GM18505 (cell line): ENCODE measurements around the gene BRINP2.

Source experiments
- ATAC-seq: cut with Tn5 transposase; IDR thresholded peaks from one replicate; pipeline ENCODE4 v1.9.1; 2021; ENCODE audit not compliant: unreplicated experiment
- POLR2A ChIP-seq: IDR thresholded peaks from 4 replicates; pipeline ENCODE4 v1.6.1; 2011; ENCODE audit warnings: borderline replicate concordance; ENCODE audit not compliant: insufficient read depth, insufficient read length; ENCODE audit errors: extremely low read depth

BRINP2 gene

GRCh38 chr1:177138347-177138746, 32.4 kb upstream of the BRINP2 start:
- ATAC-seq: no peak
- no peak for TF ChIP-seq POLR2A

- no peak for TF ChIP-seq POLR2A
- ATAC-seq: no peak
These were observed 28.7 kb upstream of the BRINP2 start for GRCh38 chr1:177142010-177142409.

GRCh38 chr1:177142791-177143271, 27.9 kb upstream of the BRINP2 start:
- TF ChIP-seq POLR2A: no peak
- ATAC-seq: no peak

GRCh38 chr1:177145106-177146070, 25.4 kb upstream of the BRINP2 start:
- no peak for TF ChIP-seq POLR2A
- no peak for ATAC-seq

GRCh38 chr1:177146499-177146898, 24.3 kb upstream of the BRINP2 start:
- TF ChIP-seq POLR2A: no peak
- no peak for ATAC-seq

GRCh38 chr1:177162243-177162642, 8.5 kb upstream of the BRINP2 start:
- ATAC-seq: no peak

GRCh38 chr1:177163844-177164379, 6.8 kb upstream of the BRINP2 start:
- TF ChIP-seq POLR2A: no peak
- no peak for ATAC-seq

More at GRCh38 chr1:177162243-177162642, 8.5 kb upstream of the BRINP2 start:
- no peak for TF ChIP-seq POLR2A

GRCh38 chr1:177164380-177165068, 6.2 kb upstream of the BRINP2 start, which contains the start of gene ASTN1:
ASTN1 (minus strand) TSS chr1:177164712; CDS start chr1:177164676, 36 bp downstream.
- TF ChIP-seq POLR2A: no peak
- ATAC-seq: no peak

- no peak for ATAC-seq
- TF ChIP-seq POLR2A: no peak
These were observed 5.7 kb upstream of the BRINP2 start for GRCh38 chr1:177165069-177165439.

GRCh38 chr1:177171536-177172123, 872 bp downstream of the BRINP2 start:
- no peak for TF ChIP-seq POLR2A
- no peak for ATAC-seq

GRCh38 chr1:177172272-177172671, 1.5 kb downstream of the BRINP2 start:
- no peak for TF ChIP-seq POLR2A
- ATAC-seq: no peak

- no peak for ATAC-seq
- TF ChIP-seq POLR2A: no peak
These were observed 2.1 kb downstream of the BRINP2 start for GRCh38 chr1:177172866-177173265.

GRCh38 chr1:177173976-177174375, 3.2 kb downstream of the BRINP2 start:
- ATAC-seq: no peak
- TF ChIP-seq POLR2A: no peak
